ENCODE results near the gene NCSTN. TPM values are rescaled to one million over a fixed set of nuclear protein-coding genes. Genes with fewer than 3 reads are reported as not detected.

Gene NCSTN
- total and polyA plus RNA-seq, 10 of the 15 experiments (the other 5 are each of a cell fraction or from before 2014, with no cell fraction given), result 33.3 to 88.2 (median 60.4) TPM

DNA sequence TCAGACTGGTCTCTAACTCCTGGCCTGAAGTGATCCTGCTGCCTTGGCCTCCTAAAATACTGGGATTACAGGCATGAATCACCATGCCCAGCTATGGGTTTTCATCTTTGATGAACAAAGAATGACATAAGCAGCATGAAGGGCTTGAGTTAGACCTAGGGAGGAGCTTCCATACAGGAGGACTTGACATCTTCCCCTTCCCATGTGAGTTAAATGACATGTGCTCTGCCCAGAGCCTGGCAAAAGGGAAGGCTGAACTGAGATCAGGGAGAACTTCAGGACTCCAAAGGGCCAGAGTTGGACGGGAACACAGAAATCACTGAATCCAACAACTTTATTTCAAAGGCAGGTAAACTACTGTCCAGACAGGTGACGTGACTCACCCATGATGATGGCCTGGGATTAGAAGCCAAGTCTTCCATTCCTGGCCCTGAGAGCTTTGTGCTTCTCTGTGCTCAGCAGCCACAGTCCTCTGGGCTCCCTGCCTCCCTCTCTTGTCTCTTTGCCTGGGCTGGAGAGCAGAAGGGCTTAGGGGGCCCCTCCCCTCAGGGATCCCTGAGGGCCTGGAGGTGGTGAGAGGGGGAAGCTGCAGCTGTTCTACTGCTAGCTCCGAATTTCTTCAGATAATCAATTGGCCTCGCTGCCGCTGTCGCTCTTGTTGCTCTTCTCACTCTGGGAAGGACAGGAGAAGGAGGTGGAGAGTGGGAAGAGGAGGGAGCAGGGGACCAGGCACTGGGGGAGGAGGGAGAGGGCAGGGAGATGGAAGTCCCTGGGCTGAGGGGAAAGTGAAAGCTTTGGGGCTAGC lies 31.3 kb downstream of the NCSTN start (continued):
- TF ChIP-seq, protein P1, sequence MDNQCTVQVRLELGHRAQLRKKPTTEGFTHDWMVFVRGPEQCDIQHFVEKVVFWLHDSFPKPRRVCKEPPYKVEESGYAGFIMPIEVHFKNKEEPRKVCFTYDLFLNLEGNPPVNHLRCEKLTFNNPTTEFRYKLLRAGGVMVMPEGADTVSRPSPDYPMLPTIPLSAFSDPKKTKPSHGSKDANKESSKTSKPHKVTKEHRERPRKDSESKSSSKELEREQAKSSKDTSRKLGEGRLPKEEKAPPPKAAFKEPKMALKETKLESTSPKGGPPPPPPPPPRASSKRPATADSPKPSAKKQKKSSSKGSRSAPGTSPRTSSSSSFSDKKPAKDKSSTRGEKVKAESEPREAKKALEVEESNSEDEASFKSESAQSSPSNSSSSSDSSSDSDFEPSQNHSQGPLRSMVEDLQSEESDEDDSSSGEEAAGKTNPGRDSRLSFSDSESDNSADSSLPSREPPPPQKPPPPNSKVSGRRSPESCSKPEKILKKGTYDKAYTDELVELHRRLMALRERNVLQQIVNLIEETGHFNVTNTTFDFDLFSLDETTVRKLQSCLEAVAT (IDR thresholded peaks at IDR 0.05), result no peak

DNA sequence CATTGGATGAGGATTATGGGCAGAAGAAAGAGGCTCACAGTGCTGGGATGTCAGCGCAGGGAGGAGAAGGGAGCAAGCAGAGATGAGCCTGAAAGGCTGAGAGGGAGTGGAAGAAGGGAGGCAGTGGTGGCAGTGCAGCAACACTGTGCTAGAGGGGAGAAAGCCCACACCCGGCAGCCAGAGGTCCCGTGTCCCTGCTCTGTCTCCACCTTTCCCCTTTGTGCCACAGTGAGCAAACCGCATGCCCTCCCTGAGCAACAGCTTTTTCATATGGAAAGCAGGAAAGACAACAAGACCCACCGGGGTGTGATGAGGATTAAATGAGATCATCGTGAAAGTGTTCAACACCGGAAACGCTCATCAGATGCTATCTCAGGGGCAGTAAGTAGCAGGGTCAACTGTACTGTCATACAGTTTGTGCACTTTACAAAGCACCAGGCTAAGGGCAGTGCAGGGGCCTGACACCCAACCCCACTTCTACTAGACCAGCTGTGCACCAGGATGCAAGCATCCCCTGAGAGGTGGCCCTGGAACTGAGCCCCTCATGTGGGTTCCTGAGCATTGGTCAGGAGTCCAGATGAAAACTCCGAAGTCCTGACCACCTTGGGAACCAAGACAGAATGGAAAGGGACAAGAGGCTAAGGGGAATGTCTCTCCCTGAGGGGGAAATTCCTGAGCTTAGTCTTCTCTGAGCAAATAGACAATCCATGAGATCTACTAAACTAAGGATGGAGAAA lies 32.8 kb downstream of the NCSTN start:
- Histone ChIP-seq H3K9ac (ENCODE audit: control insufficient read depth, insufficient read depth, low read length) (no peak overlapping the region), H3K79me2 (ENCODE audit: control insufficient read depth, insufficient read depth, low read length) (no peaks in the 10 kb centered on the region), H3K27me3 (replicated peaks in 1 of 2; ENCODE audit: control insufficient read depth in 2 of 2, insufficient read depth in 2 of 2, low read length in 1 of 2) (no peaks in the 10 kb centered on the region), H3K36me3 (ENCODE audit: control insufficient read depth in 2 of 2, insufficient read depth in 2 of 2, low read length in 1 of 2) (no peaks in the 10 kb centered on the region), H4K20me1 (ENCODE audit: control insufficient read depth, insufficient read depth) (no peaks in the 10 kb centered on the region), H3K4me3 (no peak overlapping the region), H3K9me3 (replicated peaks; ENCODE audit: control insufficient read depth, insufficient read depth, low read length) (no peaks in the 10 kb centered on the region), H3K4me1 (ENCODE audit: control insufficient read depth, insufficient read depth, low read length) (peaks cover 15% of the 10 kb centered on the region), H2AFZ (ENCODE audit: control insufficient read depth, low read depth, low read length) (peak overlapping the region; percentile 46; the same call in 1 of the 2 replicates), H3K27ac (ENCODE audit: control insufficient read depth, insufficient read depth) (no peak overlapping the region), H3K4me2 (ENCODE audit: control insufficient read depth, insufficient read depth) (peak overlapping the region; percentile 15; the same call in 1 of the 2 replicates)
- TF ChIP-seq EED (IDR thresholded peaks at IDR 0.05; ENCODE audit: low read depth), result peak; percentile 34; the same call in 1 of the 2 replicates
- no peak for TF ChIP-seq IKZF1 (conservative IDR thresholded peaks at IDR 0.05)
- TF ChIP-seq HDAC6 (IDR thresholded peaks at IDR 0.05; ENCODE audit: unreplicated experiment), result no peak
- TF ChIP-seq, protein P2, sequence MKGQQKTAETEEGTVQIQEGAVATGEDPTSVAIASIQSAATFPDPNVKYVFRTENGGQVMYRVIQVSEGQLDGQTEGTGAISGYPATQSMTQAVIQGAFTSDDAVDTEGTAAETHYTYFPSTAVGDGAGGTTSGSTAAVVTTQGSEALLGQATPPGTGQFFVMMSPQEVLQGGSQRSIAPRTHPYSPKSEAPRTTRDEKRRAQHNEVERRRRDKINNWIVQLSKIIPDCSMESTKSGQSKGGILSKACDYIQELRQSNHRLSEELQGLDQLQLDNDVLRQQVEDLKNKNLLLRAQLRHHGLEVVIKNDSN (IDR thresholded peaks at IDR 0.05; ENCODE audit: borderline replicate concordance, extremely low read length, insufficient read depth, low read depth, low read length), result no peak
- TF ChIP-seq SRF (IDR thresholded peaks at IDR 0.05; ENCODE audit: low read depth in 2 of 2, low read length in 2 of 2), result no peak
- SMC1A ChIA-PET (ENCODE audit: uncharacterized antibody, unreplicated experiment), result interaction anchor here (0.6 to 5.0 kb wide), 37 partner anchors 8 to 497 kb away, joined by 3 to 44 read pairs (median 5); partner anchors contain the start of genes CASQ1, KCNJ9 and PEX19
- in situ Hi-C loops (cut with MboI) (loop anchor here (5.0 kb wide), 1 partner anchor 279 kb away; the partner anchor contains the start of gene IGSF8), intact Hi-C loops (cut with micrococcal nuclease; ENCODE audit: unreplicated experiment) (loop anchor here (1.0 kb wide), 3 partner anchors 85 to 275 kb away; no protein-coding TSS in a partner anchor)
- FAIRE-seq, result no peak
- RAD21 ChIA-PET (ENCODE audit: unreplicated experiment), result interaction anchor here (0.8 to 3.7 kb wide), 26 partner anchors 10 to 369 kb away, joined by 3 to 43 read pairs (median 5); partner anchors contain the start of genes CASQ1, IGSF8, NHLH1 and PEX19
- BruUV-seq (replicated peaks), result no TSS peak
- POLR2A ChIA-PET, result interaction anchor here (0.5 to 0.8 kb wide), 5 partner anchors 8 to 275 kb away, joined by 3 to 4 read pairs (median 3); no protein-coding TSS in a partner anchor
- peak; percentile 52 for ATAC-seq
- DNase-seq (ENCODE audit: low read depth, low spot score), result no peak
- WGBS (ENCODE audit: insufficient coverage, insufficient replicate concordance, low lambda C conversion rate, missing lambda C conversion rate), result 5% methylated on average over 9 of the region's 9 CpGs
- CTCF ChIA-PET, result interaction anchor here (0.6 to 7.8 kb wide), 64 partner anchors 8 to 576 kb away, joined by 3 to 131 read pairs (median 6); partner anchors contain the start of genes CASQ1, DCAF8, IGSF8 and NCSTN

All from GM12878 (cell line).